ENCODE measurements around the gene OR5T1.

Gene OR5T1

DNA sequence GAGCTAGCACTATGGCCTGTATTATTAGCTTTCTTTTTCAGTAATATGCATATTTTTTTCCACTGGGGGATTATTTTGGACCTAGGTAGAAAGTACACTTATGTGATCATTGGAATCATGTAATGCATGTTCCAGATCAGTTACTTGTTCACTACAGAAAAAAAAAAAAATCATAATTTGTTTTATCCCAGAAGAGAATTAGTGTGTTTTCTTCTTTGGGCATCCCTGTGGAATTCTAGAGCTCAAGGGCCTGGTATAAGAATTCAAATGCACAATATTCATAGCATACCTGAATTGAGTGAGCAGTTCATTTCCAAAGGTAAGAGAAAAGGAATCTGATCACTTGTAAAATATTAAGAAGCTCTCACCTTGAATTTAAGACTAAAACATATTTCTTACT is at the start of gene OR5T1:
Gene OR5T1 (plus strand): TSS at position 301 of the 400 bp plus-strand sequence. CDS start 1,485 bp downstream, outside the sequence.
- no peak for TF ChIP-seq CREB1 (IDR thresholded peaks at IDR 0.05; ENCODE audit: low read depth)
- TF ChIP-seq YY1 (IDR thresholded peaks at IDR 0.05; ENCODE audit: low read depth), result no peak
- no peak for TF ChIP-seq RAD21 (IDR thresholded peaks at IDR 0.05; ENCODE audit: low read depth)
- TF ChIP-seq, protein P1, sequence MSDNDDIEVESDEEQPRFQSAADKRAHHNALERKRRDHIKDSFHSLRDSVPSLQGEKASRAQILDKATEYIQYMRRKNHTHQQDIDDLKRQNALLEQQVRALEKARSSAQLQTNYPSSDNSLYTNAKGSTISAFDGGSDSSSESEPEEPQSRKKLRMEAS (IDR thresholded peaks at IDR 0.05), result no peak
- no peak for TF ChIP-seq TEAD4 (IDR thresholded peaks at IDR 0.05)
- TF ChIP-seq EP300 (IDR thresholded peaks at IDR 0.05; ENCODE audit: borderline replicate concordance), result no peak

DNA sequence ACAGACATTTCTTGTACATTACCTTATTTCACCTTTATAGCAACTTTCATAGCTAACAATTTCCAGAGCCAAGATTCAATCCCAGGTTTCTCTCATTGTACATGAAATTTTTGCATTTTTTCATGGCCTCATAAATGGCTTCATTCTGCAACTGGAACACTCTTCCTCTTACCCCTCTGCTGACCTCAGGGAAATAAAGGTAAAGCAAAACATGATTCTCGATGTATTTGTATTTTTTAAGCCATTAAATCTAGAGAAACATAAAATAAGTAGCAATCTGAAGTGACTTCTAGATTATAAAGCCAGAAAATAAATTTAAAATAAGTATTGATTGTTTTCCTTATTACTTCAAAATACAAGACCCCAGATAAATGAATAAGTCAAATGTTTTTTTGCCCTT is 39.8 kb upstream of the OR5T1 start, which contains the start of gene OR5T2:
Gene OR5T2 (minus strand): TSS at position 101 of the 400 bp plus-strand sequence. CDS start 1,193 bp downstream, outside the sequence.
- no peak for TF ChIP-seq ZBTB7A (IDR thresholded peaks at IDR 0.05; ENCODE audit: low read depth)

DNA sequence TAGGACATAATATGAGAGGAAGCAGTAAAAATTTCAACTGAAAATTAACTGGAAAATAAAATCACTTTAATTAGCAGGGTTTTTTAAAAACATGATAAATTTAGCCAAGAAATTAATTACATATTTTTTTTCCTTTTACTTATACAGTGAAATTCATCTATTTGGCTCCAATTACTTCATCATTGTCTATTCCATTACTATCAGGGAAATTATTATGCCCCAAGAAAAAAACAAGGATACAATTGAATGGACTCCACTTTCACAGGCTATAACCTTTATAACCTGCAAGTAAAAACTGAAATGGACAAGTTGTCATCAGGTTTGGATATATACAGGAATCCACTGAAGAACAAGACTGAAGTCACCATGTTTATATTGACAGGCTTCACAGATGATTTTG is 22.0 kb upstream of the OR5T1 start, which contains the start of gene OR5T3:
Gene OR5T3 (plus strand): TSS at position 301 of the 400 bp plus-strand sequence. CDS start 0 bp downstream, at position 301.
- TF ChIP-seq TCF12 (IDR thresholded peaks at IDR 0.05; ENCODE audit: low read depth) (no peak), FOXM1 (IDR thresholded peaks at IDR 0.05; ENCODE audit: borderline replicate concordance, low read depth) (no peak), EGR1 (IDR thresholded peaks at IDR 0.05) (no peak), USF1 (IDR thresholded peaks at IDR 0.05) (no peak), YY1 (IDR thresholded peaks at IDR 0.05; ENCODE audit: low read depth) (no peak), TAF1 (IDR thresholded peaks at IDR 0.05; ENCODE audit: low read depth) (no peak), ZBTB7A (IDR thresholded peaks at IDR 0.05; ENCODE audit: low read depth) (no peak), NFIC (IDR thresholded peaks at IDR 0.05) (no peak), RAD21 (IDR thresholded peaks at IDR 0.05; ENCODE audit: low read depth) (no peak), CEBPB (IDR thresholded peaks at IDR 0.05) (no peak), CREB1 (IDR thresholded peaks at IDR 0.05; ENCODE audit: low read depth) (no peak), EP300 (IDR thresholded peaks at IDR 0.05; ENCODE audit: borderline replicate concordance) (no peak)
- TF ChIP-seq, protein P2, sequence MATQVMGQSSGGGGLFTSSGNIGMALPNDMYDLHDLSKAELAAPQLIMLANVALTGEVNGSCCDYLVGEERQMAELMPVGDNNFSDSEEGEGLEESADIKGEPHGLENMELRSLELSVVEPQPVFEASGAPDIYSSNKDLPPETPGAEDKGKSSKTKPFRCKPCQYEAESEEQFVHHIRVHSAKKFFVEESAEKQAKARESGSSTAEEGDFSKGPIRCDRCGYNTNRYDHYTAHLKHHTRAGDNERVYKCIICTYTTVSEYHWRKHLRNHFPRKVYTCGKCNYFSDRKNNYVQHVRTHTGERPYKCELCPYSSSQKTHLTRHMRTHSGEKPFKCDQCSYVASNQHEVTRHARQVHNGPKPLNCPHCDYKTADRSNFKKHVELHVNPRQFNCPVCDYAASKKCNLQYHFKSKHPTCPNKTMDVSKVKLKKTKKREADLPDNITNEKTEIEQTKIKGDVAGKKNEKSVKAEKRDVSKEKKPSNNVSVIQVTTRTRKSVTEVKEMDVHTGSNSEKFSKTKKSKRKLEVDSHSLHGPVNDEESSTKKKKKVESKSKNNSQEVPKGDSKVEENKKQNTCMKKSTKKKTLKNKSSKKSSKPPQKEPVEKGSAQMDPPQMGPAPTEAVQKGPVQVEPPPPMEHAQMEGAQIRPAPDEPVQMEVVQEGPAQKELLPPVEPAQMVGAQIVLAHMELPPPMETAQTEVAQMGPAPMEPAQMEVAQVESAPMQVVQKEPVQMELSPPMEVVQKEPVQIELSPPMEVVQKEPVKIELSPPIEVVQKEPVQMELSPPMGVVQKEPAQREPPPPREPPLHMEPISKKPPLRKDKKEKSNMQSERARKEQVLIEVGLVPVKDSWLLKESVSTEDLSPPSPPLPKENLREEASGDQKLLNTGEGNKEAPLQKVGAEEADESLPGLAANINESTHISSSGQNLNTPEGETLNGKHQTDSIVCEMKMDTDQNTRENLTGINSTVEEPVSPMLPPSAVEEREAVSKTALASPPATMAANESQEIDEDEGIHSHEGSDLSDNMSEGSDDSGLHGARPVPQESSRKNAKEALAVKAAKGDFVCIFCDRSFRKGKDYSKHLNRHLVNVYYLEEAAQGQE (IDR thresholded peaks at IDR 0.05; ENCODE audit: low read depth), result no peak
- TF ChIP-seq, protein P1 (IDR thresholded peaks at IDR 0.05), result no peak

GRCh38 chr11:56271092-56271491 is 2.9 kb upstream of the OR5T1 start:
- TF ChIP-seq ZBTB7A (IDR thresholded peaks at IDR 0.05; ENCODE audit: low read depth), result no peak
- TF ChIP-seq NFIC (IDR thresholded peaks at IDR 0.05), result no peak
- no peak for TF ChIP-seq EP300 (IDR thresholded peaks at IDR 0.05; ENCODE audit: borderline replicate concordance)
- TF ChIP-seq RAD21 (IDR thresholded peaks at IDR 0.05; ENCODE audit: low read depth), result no peak

- TF ChIP-seq TAF1 (IDR thresholded peaks at IDR 0.05; ENCODE audit: low read depth) (no peak), TEAD4 (IDR thresholded peaks at IDR 0.05) (no peak), EP300 (IDR thresholded peaks at IDR 0.05; ENCODE audit: borderline replicate concordance) (no peak), CREB1 (IDR thresholded peaks at IDR 0.05; ENCODE audit: low read depth) (no peak), USF1 (IDR thresholded peaks at IDR 0.05) (no peak), CEBPB (IDR thresholded peaks at IDR 0.05) (no peak), NFIC (IDR thresholded peaks at IDR 0.05) (no peak), YY1 (IDR thresholded peaks at IDR 0.05; ENCODE audit: low read depth) (no peak), FOXM1 (IDR thresholded peaks at IDR 0.05; ENCODE audit: borderline replicate concordance, low read depth) (no peak), RAD21 (IDR thresholded peaks at IDR 0.05; ENCODE audit: low read depth) (no peak), TCF12 (IDR thresholded peaks at IDR 0.05; ENCODE audit: low read depth) (no peak), ZBTB7A (IDR thresholded peaks at IDR 0.05; ENCODE audit: low read depth) (no peak), EGR1 (IDR thresholded peaks at IDR 0.05) (no peak)
- TF ChIP-seq, protein P2 (IDR thresholded peaks at IDR 0.05; ENCODE audit: low read depth), result no peak
- TF ChIP-seq, protein P1 (IDR thresholded peaks at IDR 0.05), result no peak
Observed at GRCh38 chr11:56292154-56292553, 18.2 kb downstream of the OR5T1 start, which contains the start of gene OR8H1. OR8H1 (minus strand) TSS chr11:56292254; CDS start chr11:56291062, 1,192 bp downstream.

GRCh38 chr11:56296898-56297297 is 22.9 kb downstream of the OR5T1 start:
- TF ChIP-seq EP300 (IDR thresholded peaks at IDR 0.05; ENCODE audit: borderline replicate concordance) (no peak), CEBPB (IDR thresholded peaks at IDR 0.05) (no peak), FOXM1 (IDR thresholded peaks at IDR 0.05; ENCODE audit: borderline replicate concordance, low read depth) (no peak), ZBTB7A (IDR thresholded peaks at IDR 0.05; ENCODE audit: low read depth) (no peak), CREB1 (IDR thresholded peaks at IDR 0.05; ENCODE audit: low read depth) (no peak), TEAD4 (IDR thresholded peaks at IDR 0.05) (no peak), TCF12 (IDR thresholded peaks at IDR 0.05; ENCODE audit: low read depth) (no peak)
- TF ChIP-seq, protein P1 (IDR thresholded peaks at IDR 0.05), result no peak
